Tibial nerve (tissue), 4 donors: ENCODE results near the gene ISLR. TPM values are rescaled to one million over a fixed set of nuclear protein-coding genes. Genes with fewer than 3 reads are reported as not detected.
A peak's percentile ranks its signal among the peaks of the same experiment; 100 is the strongest.

Experiments
- DNase-seq, 2 donors: peaks; one replicate each; pipeline ENCODE4 v3.0.0-alpha.2; 2019; ENCODE audit warnings: low spot score in 2 of 2
- H3K27ac ChIP-seq, 4 donors: fragments of 200-600 bp; sonication (generic) in 3 of 4; one replicate each; pipeline ENCODE4 v1.5.1; 2017 to 2019; ENCODE audit warnings: mild to moderate bottlenecking in 1 of 4
- H3K27me3 ChIP-seq, 2 donors: fragments of 200-600 bp; sonication (generic) in 1 of 2; one replicate each; pipeline versions ENCODE4 v1.5.1 to v1.6.0; 2017 to 2019
- H3K36me3 ChIP-seq, 3 donors: fragments of 200-600 bp; sonication (generic); one replicate each; pipeline ENCODE4 v1.5.1; 2018 to 2019
- H3K4me1 ChIP-seq, 4 donors: fragments of 200-600 bp; sonication (generic) in 3 of 4; one replicate each; pipeline ENCODE4 v1.5.1; 2017 to 2019
- H3K4me3 ChIP-seq, 4 donors: fragments of 200-600 bp; sonication (generic) in 3 of 4; one replicate each; pipeline ENCODE4 v1.5.1; 2017 to 2019; ENCODE audit warnings: mild to moderate bottlenecking in 1 of 4, moderate library complexity in 1 of 4
- H3K9me3 ChIP-seq, 4 donors: fragments of 200-600 bp; sonication (generic) in 3 of 4; one replicate each; pipeline ENCODE4 v1.5.1; 2017 to 2019
- CTCF ChIP-seq, 5 experiments: fragments of 200-600 bp in 3 of 5; fragments of 450-650 bp in 2 of 5; sonication (generic) in 3 of 5; IDR thresholded peaks; one replicate each; pipeline ENCODE4 v1.5.1; 2016 to 2019; ENCODE audit warnings: antibody characterized with exemption in 5 of 5, mild to moderate bottlenecking in 3 of 5, moderate library complexity in 2 of 5
- EP300 ChIP-seq, 2 donors: sonication (generic); formaldehyde crosslinking; IDR thresholded peaks; one replicate each; pipeline ENCODE4 v1.6.1; 2017; ENCODE audit warnings: antibody characterized with exemption in 2 of 2, mild to moderate bottlenecking in 1 of 2
- POLR2A ChIP-seq, 2 donors: fragments of 450-650 bp; IDR thresholded peaks; one replicate each; pipeline ENCODE4 v1.6.1; 2017; ENCODE audit warnings: antibody characterized with exemption in 2 of 2, mild to moderate bottlenecking in 2 of 2, moderate library complexity in 2 of 2
- WGBS, 2 donors: methylation state at CpG; one replicate each; pipeline ENCODE4 v1.1.5; 2018; 5-methylcytosine and 5-hydroxymethylcytosine counted together
- total RNA-seq, 4 donors: library from RNA; depleted of rRNA; stranded (reverse); fragments of >200 nt; gene quantifications; one replicate each; pipeline ENCODE4 v1.1.0, GENCODE V29; 2016

ISLR gene
- total RNA-seq, 4 donors from 2014 or later: 41.7 to 250 (median 164) TPM

GRCh38 chr15:74202452-74203401 lies 29.2 kb downstream of the ISLR start, which contains the start of gene STRA6:
Gene STRA6 (minus strand): TSS chr15:74202787. CDS start chr15:74202267, 520 bp downstream.
- WGBS, 2 donors: 55 to 58% methylated on average over 25 to 26 of the region's 26 CpGs
- H3K36me3 ChIP-seq: no peaks in the 10 kb centered on the region
- H3K27ac ChIP-seq: no peak within 1 kb of the TSS
- H3K27me3 ChIP-seq: peaks cover 0 to 3% of the 10 kb centered on the region in 2 donors
- H3K9me3 ChIP-seq: no peaks in the 10 kb centered on the region
- H3K4me3 ChIP-seq: no peak within 1 kb of the TSS
- TF ChIP-seq POLR2A (IDR thresholded peaks at IDR 0.05) (no peak), CTCF (IDR thresholded peaks at IDR 0.05) (no peak), EP300 (IDR thresholded peaks at IDR 0.05) (no peak)
- DNase-seq: no peak
- peaks cover 0 to 49% (median 13%) of the 10 kb centered on the region in 4 donors for H3K4me1 ChIP-seq

GRCh38 chr15:74203914-74204431 lies 30.5 kb downstream of the ISLR start:
- H3K9me3 ChIP-seq: no peaks in the 10 kb centered on the region
- TF ChIP-seq CTCF (IDR thresholded peaks at IDR 0.05) (no peak), EP300 (IDR thresholded peaks at IDR 0.05) (peak in 1 of 2 donors; percentile 21)
- WGBS, 2 donors: 29 to 43% methylated on average over 9 to 10 of the region's 10 CpGs
- no peaks in the 10 kb centered on the region for H3K36me3 ChIP-seq
- H3K4me3 ChIP-seq: no peak overlapping the region
- DNase-seq: peak; percentile 26 to 28
- peaks cover 0 to 3% of the 10 kb centered on the region in 2 donors for H3K27me3 ChIP-seq
- H3K4me1 ChIP-seq: peaks cover 0 to 49% (median 13%) of the 10 kb centered on the region in 4 donors
- no peak overlapping the region for H3K27ac ChIP-seq

GRCh38 chr15:74205582-74205947 lies 32.1 kb downstream of the ISLR start:
- H3K4me1 ChIP-seq: peaks cover 0 to 39% (median 10%) of the 10 kb centered on the region in 4 donors
- peaks cover 0 to 3% of the 10 kb centered on the region in 2 donors for H3K27me3 ChIP-seq

GRCh38 chr15:74206801-74207281 lies 33.3 kb downstream of the ISLR start:
- no peak for DNase-seq

More at GRCh38 chr15:74205582-74205947, 32.1 kb downstream of the ISLR start:
- WGBS, 2 donors: 78 to 83% methylated on average over 3 to 4 of the region's 4 CpGs
- no peak for DNase-seq
- H3K36me3 ChIP-seq: no peaks in the 10 kb centered on the region
- no peaks in the 10 kb centered on the region for H3K9me3 ChIP-seq
- no peak overlapping the region for H3K4me3 ChIP-seq
- no peak for TF ChIP-seq EP300 (IDR thresholded peaks at IDR 0.05)
- TF ChIP-seq POLR2A (IDR thresholded peaks at IDR 0.05): no peak
- TF ChIP-seq CTCF (IDR thresholded peaks at IDR 0.05): no peak
- H3K27ac ChIP-seq: no peak overlapping the region

More at GRCh38 chr15:74206801-74207281, 33.3 kb downstream of the ISLR start:
- peaks cover 0 to 3% (median 0%) of the 10 kb centered on the region in 4 donors for H3K9me3 ChIP-seq
- 56 to 59% methylated on average over 4 to 6 of the region's 6 CpGs for WGBS, 2 donors
- peaks cover 0 to 26% (median 4%) of the 10 kb centered on the region in 4 donors for H3K4me1 ChIP-seq
- no peak for TF ChIP-seq EP300 (IDR thresholded peaks at IDR 0.05)
- TF ChIP-seq POLR2A (IDR thresholded peaks at IDR 0.05): no peak
- no peak for TF ChIP-seq CTCF (IDR thresholded peaks at IDR 0.05)
- H3K4me3 ChIP-seq: no peak overlapping the region
- no peak overlapping the region for H3K27ac ChIP-seq
- no peaks in the 10 kb centered on the region for H3K36me3 ChIP-seq
- peaks cover 0 to 2% of the 10 kb centered on the region in 2 donors for H3K27me3 ChIP-seq
